Measurements from ENCODE around the gene DTX2. TPM values are rescaled to one million over a fixed set of nuclear protein-coding genes. Genes with fewer than 3 reads are reported as not detected.
"Not testable (repeated sequence)": the region's sequence is repeated elsewhere in the genome, so short reads cannot be mapped to it uniquely, and the experiment has no call there.

DTX2 gene
- polyA plus RNA-seq (ENCODE audit: insufficient read length in 4 of 4) = 10 to 100 TPM in 1 of 4 donors, 1 to 10 TPM in 3; 6.2 to 11.4 (median 8.4) TPM

DNA sequence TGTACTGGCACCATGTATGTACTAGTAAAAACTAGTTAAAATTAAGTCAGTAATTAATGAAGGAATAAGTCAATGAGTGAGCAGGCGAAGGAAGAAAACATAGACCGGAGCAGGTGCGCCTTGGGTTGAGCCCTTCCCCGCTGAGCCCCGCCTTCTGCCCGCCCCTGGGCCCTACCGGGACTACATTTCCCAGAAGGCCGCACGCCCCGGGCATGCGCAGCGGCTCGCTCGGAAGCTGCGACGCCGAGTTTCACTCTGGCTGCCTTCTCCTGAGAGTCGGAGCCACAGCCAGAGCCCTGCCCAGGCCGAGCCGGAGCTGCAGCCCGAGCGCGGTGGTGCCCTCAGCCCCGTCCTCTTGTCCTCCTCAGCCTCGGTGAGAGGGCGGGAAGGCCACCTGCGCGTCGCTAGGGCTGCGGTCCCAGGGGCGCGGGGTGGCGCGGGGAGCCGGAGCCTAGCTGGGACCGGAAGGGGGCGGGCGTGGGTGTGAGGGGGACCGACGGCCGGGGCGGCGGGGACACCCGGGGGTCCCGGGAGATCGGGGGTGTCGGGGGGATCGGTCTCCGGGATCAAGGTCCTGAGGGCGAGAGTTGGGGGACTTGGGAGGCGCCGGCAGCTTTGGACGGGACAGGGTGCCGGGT, at the start of gene DTX2:
TSS of gene DTX2 (plus strand) at position 246 of the 638 bp plus-strand sequence. CDS start 18,801 bp downstream, outside the sequence.
- not testable (repeated sequence) for DNase-seq (ENCODE audit: low read depth in 4 of 4, low spot score in 3 of 4)

DNA sequence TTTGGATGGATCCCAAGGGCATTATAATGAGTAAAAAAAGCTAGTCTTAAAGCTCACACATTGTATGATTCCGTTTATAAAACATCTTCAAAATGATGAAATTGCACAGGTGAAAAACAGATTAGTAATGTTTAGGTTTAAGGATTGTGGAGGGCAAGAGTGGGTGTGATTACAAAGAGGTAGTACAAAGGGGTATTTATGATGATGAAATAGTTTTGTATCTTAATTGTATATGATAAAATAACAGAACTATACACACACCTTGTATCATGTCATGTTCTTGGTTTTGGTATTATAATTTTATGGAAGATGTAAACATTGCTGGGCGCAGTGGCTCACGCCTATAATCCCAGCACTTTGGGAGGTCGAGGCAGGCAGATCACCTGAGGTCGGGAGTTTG, 49.3 kb upstream of the DTX2 start:
- no peak for DNase-seq (ENCODE audit: low read depth in 4 of 4, low spot score in 3 of 4)

DNA sequence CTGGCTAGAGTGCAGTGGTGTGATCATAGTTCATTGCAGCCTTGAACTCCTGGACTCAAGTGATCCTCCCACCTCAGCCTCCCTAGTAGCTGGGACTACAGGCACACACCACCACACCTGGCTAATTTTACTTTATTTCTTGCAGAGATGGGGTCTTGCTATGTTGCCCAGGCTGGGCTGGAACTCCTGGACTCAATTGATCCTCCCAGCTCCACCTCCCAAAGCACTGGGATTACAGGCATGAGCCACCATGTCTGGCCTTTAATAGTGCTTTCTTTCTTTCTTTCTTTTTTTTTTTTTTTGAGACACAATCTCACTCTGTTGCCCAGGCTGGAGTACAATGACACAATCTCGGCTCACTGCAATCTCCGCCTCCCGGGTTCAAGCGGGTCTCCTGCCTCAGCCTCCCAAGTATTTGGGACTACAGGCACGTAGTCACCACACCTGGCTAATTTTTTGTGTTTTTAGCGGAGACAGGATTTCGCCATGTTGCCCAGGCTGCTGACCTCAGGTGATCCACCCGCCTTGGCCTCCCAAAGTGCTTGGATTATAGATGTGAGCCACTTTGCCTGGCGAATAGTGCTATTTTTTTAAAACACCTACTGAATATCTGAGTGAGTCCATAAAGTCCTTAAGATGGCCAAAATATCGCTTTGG, 43.7 kb upstream of the DTX2 start:
- DNase-seq (ENCODE audit: low read depth in 4 of 4, low spot score in 3 of 4) = not testable (repeated sequence)

DNA sequence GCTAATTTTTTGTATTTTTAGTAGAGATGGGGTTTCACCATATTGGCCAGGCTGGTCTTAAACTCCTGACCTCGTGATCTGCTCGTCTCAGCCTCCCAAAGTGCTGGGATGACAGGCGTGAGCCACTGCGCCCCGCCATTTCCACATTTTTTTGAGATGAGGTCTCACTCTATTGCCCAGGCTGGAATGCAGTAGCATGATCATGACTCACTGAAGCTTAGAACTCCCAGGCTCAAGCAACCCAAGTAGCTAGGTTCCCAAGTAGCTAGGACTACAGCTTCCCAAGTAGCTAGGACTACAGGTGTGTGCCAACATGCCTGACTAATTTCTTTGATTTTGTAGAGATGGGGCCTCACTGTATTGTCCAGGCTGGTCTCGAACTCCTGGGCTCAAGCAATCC, 40.4 kb upstream of the DTX2 start:
- not testable (repeated sequence) for DNase-seq (ENCODE audit: low read depth in 4 of 4, low spot score in 3 of 4)

DNA sequence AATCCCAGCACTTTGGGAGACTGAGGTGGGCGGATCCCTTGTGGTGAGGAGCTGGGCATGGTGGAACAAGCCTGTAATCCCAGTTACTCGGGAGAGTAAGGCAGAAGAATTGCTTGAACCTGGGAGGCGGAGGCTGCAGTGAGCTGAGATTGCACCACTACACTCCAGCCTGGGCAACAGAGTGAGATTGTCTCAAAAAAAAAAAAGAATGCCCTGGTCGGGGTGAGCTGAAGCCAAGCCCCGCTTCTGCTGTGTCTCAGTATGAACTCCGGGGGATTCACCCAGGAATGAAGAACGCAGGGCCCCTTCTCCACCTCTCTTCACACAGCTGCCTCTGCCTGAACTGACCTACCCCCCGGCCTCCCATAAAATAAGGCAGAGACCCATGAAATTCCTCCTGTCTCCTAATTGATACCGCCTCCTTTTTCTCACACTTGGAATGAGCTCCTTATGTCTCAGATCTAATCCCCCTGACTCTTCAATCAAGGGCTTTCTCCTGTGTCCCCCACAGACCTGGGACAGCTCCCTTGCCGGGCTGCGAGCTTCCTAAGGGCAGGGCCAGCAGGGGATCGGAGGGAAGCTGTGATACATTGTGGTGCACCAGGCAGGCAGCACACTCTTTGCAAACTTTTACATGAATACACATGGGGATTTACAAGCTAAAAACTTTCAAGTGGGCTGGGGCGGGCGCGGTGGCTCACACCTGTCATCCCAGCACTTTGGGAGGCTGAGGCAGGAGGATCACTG, 37.7 kb upstream of the DTX2 start:
- no peak for DNase-seq (ENCODE audit: low read depth in 4 of 4, low spot score in 3 of 4)

DNA sequence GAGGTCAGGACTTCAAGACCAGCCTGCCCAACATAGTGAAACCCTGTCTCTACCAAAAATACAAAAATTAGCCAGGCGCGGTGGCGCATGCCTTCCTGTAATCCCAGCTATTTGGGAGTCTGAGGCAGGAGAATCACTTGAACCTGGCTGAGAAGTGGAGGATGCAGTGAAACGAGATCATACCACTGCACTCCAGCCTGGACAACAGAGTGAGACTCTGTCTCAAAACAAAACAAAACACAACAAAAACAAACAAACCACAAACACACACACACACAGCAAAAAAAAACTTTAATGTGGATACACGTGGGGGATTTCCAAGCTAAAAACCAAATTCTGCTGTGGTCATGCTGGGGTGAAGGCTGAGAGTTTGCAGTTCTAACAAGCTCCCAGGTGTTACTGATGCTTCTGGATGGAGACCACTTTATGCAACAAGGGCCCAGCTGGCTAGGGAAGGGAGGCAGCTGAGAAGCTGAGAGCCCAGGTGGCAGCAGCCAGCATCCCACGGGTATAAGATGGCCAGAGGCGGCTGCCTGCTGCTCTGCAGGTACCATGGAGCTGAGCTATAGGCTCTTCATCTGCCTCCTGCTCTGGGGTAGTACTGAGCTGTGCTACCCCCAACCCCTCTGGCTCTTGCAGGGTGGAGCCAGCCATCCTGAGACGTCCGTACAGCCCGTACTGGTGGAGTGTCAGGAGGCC, 36.9 kb upstream of the DTX2 start, which contains the start of gene ZP3:
TSS of gene ZP3 (plus strand) at position 538 of the 699 bp plus-strand sequence. CDS start at position 553, 15 bp downstream.
- no peak for DNase-seq (ENCODE audit: low read depth in 4 of 4, low spot score in 3 of 4)

DNA sequence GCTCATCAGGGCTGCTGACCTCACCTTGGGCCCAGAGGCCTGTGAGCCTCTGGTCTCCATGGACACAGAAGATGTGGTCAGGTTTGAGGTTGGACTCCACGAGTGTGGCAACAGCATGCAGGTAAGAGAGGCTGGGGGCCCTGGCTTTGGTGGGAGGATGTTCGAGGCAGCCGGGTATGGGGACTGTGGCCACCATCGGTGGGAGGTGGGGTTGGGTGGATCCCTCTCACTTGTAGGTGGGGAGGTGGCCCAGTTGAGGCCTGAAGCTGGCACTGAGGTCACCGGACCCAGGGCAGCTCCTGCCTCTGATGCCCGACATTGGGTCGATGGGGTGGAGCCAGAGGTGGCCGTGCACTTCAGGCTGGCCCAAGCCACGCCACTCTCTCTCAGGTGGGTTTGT, 36.4 kb upstream of the DTX2 start:
- DNase-seq (ENCODE audit: low read depth in 4 of 4, low spot score in 3 of 4) = no peak

DNA sequence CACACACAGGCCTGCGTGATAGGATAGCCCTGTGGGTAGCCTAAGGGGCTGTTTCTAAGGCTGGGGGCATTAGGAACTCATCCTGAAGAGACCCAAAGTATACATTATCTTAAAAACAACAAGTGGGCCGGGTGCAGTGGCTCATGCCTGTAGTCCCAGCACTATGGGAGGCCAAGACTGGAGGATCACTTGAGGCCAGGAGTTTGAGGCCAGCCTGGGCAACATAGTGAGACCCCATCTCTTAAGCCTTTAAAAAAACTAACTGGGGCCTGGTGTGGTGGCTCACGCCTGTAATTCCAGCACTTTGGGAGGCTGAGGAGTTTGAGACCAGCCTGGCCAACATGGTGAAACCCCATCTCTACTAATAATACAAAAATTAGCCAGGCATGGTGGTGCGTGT, 36.0 kb upstream of the DTX2 start:
- DNase-seq (ENCODE audit: low read depth in 4 of 4, low spot score in 3 of 4) = not testable (repeated sequence)

DNA sequence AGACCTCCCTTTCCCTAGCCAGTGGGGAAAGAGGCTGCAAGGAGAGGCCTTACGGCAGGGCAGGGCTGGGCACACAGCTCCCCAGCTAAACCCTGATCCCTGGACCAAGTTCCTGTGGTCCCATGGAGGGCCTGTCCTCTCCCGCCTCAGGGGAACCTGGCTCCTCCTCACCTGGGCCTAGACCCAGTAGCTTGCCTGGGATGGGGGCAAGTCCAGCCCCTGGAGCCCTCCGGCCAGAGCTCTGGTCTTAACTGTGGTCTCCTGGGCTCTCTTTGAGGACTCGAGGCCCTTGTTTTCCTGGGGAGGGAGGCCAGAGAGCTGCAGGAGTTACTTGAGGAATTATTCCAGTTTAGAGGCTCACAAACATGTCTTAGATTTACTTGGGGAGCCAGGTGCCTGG, 35.3 kb upstream of the DTX2 start:
- DNase-seq (ENCODE audit: low read depth in 4 of 4, low spot score in 3 of 4) = no peak

DNA sequence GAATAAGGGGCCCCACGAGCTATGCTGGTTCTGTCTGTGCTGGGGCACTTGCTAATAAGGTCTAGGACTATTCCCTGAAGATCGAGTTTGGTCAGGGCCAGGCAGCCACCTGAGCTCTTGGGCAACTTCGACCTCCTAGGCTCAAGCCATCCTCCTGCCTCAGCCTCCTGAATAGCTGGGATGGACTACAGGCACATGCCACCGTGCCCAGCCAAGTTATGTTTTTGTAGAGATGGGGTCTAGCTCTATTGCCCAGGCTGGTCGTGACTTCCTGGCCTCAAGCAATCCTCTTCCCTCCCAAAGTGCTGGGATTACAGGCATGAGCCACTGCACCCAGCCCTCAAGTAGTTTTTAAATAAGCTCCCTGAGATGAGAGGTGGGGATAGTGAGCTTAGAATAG, 33.9 kb upstream of the DTX2 start:
- no peak for DNase-seq (ENCODE audit: low read depth in 4 of 4, low spot score in 3 of 4)

DNA sequence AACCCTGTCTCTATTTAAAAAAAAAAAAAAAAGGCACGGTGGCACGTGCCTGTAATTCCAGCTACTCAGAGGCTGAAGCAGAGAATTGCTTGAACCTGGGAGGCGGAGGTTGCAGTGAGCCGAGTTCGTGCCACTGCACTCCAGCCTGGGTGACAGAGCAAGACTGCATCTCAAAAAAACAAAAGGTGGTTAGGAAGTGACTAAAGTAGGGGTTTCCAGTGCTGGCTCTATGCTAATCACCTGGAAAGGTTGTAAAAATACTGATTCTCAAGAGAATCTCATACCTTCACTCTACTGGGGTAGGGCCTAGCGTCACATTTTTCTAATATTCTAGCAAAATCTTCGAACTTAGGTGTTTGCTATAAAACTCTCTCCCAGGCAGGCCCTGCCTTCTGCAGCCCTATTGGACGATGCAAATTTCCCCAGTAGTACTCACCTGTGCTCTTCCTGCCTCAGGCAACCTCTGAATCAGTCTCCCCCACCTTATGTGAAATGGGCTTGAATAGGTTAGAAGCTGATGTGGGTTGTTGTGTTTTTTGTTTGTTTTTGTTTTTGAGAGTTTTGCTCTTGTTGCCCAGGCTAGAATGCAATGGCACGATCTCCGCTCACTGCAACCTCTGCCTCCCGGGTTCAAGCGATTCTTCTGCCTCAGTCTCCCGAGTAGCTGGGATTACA, 33.2 kb upstream of the DTX2 start:
- no peak for DNase-seq (ENCODE audit: low read depth in 4 of 4, low spot score in 3 of 4)

DNA sequence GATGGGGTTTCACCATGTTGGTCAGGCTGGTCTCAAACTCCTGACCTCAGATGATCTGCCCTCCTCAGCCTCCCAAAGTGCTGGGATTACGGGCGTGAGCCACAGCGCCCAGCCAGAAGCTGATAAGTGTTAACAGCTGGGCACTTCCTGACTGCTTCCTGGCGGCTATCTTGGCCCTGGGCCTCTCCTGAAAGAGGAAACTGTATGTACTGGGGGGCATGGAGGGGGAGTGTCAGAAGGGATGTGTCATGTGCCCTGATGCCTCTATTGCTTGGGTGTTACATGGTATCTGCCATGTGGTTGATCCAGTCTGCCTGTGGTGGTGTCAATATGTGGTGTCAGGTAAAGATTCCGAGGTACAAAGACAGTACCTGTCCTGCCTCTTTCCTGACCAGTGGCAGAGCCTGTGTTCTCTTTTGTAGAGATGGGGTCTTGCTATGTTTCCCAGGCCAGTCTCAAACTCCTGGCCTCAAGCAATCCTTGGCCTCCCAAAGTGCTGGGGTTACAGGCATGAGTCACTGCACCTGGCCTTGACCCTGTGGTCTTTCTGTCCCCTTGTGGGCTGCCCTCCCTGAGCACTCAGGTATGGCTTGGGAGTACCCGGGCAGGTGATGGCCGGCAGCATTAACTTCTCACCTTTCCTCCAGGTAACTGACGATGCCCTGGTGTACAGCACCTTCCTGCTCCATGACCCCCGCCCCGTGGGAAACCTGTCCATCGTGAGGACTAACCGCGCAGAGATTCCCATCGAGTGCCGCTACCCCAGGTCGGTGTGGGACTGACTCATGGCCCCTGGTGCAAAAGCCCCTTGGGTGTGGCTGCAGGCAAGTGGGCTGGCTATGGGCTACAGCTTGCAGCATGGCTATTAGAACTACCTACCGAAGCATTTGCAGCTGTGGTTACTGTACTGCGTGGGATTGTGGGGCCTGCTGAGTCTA, 32.4 kb upstream of the DTX2 start:
- no peak for DNase-seq (ENCODE audit: low read depth in 4 of 4, low spot score in 3 of 4)

DNA sequence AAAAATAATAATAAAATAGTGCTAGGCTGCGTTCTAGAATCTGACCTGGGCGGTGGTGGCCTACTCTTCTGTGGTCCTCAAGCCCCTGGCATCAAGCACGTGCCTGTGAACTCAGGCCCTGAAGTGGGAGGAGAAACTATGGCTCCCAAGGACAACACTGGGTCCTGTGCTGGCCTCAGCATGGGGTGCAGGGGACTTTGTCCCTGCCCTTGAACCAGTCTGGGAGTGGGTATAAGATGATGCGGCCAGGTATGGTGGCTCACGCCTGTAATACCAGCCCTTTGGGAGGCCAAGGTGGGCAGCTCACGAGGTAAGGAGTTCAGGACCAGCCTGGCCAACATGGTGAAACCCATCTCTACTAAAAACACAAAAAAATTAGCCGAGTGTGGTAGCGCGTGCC, 31.3 kb upstream of the DTX2 start:
- no peak for DNase-seq (ENCODE audit: low read depth in 4 of 4, low spot score in 3 of 4)

DNA sequence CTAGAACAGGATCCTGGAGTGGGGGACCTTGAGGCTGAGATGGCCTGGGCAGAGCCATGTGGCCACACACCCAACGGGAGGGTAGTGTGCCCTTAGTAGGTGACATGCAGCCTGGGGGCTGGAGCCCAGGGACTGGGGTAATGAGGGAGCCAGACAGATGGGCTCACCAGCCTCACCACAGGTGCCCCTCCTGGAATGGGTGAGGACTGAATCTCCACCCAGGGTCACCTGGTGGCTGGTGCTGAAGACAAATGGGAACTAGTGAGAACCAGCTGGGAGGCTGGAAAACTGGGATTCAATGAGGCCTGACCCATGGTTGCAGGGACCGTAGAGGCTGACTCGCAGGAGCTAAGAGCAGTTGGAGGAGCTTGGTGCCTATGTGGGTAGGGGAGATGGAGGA, 30.7 kb upstream of the DTX2 start:
- DNase-seq (ENCODE audit: low read depth in 4 of 4, low spot score in 3 of 4) = no peak

DNA sequence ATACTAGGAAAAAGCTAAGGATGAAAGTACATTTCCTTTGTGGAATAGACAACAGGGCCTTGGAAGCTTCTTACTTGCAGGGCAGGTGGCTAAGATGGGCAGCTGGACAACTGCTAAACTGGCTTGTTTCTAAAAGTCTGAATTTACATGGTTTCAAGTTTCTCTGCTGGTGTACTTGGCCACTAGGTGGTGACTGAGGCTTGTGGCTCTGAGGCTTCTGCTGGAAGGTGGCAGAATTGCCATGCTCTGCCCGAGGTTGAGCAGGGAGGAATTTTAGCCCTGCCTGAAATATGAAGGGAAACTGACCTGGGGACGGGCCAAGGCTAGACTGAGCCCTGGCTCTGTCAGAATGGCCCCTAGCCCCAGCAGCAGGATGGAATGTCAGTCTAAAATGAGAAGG, 23.6 kb upstream of the DTX2 start:
- DNase-seq (ENCODE audit: low read depth in 4 of 4, low spot score in 3 of 4) = peak in 1 of 4 donors; percentile 52

DNA sequence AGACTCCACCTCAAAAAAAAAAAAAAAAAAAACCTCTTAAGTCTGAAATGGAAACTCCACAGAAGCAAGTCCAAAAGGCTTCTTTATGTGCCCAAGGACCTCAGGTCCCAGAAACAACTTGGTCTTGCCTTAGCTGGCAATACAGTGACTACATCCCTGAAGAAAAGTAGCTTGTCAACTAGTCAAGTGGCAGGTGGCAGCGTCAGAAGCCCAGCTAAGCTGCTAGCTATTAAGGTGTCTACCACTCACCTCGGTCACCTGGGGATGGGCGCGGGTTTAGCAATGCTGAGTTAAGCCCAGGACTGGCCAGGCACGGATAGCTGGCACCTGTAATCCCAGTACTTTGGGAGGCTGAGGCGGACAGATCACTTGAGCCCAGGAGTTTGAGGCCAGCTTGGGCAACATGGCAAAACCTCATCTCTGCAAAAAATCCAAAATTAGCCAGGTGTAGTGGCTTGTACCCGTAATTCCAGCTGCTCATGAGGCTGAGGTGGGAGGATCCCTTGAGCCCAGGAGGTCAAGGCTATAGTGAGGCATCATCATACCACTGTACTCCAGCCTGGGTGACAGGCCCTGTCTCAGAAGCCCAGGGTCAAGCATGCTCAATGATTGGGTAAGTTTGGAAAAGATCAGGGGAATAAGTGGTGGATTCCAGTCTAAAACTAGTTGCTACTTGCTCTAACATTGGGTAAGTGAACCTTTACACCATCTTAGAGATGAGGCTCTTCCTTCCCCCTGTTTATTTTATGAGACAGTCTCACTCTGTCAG, 22.2 kb upstream of the DTX2 start:
- not testable (repeated sequence) for DNase-seq (ENCODE audit: low read depth in 4 of 4, low spot score in 3 of 4)

DNA sequence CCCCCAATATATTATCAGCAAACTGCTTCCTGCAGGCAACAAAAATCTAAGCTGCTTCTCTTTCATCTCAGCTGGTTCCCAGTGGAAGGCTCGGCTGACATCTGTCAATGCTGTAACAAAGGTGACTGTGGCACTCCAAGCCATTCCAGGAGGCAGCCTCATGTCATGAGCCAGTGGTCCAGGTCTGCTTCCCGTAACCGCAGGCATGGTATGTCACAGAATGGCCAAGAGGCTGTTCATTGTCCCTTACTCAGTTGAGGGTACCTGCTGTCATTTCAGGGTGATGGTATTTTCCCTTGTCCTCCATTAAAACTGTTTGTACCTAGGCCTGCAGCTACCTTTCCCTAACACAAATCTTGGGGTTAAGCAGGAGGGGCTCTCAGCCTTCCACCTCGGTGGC, 21.1 kb upstream of the DTX2 start:
- not testable (repeated sequence) for DNase-seq (ENCODE audit: low read depth in 4 of 4, low spot score in 3 of 4)

DNA sequence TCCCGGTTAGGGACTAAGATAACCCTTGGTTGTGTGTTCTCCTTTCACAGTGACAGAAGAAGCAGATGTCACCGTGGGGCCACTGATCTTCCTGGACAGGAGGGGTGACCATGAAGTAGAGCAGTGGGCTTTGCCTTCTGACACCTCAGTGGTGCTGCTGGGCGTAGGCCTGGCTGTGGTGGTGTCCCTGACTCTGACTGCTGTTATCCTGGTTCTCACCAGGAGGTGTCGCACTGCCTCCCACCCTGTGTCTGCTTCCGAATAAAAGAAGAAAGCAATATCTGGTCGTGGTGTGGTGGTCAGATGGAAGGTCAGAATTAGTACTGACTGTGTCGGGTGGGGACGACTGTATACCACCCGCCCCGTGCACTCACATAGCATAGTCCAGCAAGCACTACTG, 19.7 kb upstream of the DTX2 start:
- not testable (repeated sequence) for DNase-seq (ENCODE audit: low read depth in 4 of 4, low spot score in 3 of 4)
